Occipital lobe (tissue), 2 donors: ENCODE data around the gene EVI5. TPM values are rescaled to one million over a fixed set of nuclear protein-coding genes. Genes with fewer than 3 reads are reported as not detected.
"Not testable (repeated sequence)": the region's sequence is repeated elsewhere in the genome, so short reads cannot be mapped to it uniquely, and the experiment has no call there.

Source experiments
- DNase-seq: peaks from one replicate; lab custom pipeline; 2025; lab: John Stamatoyannopoulos, UW
- total RNA-seq: library from RNA; depleted of rRNA; stranded (reverse); fragments of >200 nt; gene quantifications from one replicate; pipeline ENCODE4 v1.2.3, GENCODE V29; 2014

Gene EVI5
- total RNA-seq, 1 donor from 2014 or later, result 76.0 TPM

GRCh38 chr1:92527670-92528069 is 257.2 kb downstream of the EVI5 start:
- DNase-seq, result no peak

GRCh38 chr1:92524944-92525590 is 259.8 kb downstream of the EVI5 start:
- not testable (repeated sequence) for DNase-seq

DNA sequence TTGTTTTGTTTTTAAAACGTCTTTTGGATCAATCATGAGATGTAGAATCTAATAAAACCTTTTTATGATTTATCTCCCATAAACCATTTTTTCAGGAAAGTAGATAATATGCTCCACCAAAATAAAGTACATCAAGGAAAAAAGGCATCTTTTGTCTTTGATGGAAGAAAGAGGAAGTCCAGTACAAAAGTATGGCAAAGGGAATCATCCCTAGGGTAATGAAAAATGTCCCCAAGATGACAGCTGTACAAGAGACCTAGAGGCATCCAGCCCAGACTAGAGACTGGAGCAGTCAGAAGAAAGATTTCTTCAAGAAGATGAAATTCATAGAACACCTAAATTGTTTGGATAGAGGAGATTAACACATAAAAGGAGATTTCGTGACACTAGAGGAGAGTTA is 265.9 kb downstream of the EVI5 start:
- DNase-seq, result no peak

DNA sequence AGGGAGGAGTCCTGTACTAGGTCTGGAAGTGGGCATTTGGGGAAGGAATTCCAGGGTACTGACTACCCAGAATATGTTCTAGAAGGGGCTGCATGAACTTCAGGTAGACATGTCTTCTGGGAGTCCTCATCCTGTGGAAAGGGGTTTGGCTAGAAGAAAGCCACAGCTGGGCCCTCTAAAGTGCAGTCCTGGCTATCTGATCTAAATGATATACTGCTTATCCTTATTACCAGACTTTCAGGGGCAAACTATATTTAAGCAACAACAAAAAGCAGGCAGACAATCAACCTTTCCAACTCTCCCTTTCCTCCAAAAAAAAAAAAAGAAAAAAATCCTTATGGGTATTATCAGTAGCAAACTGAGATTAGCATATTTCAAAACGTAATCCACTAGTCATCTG is 268.3 kb downstream of the EVI5 start:
- DNase-seq, result no peak

DNA sequence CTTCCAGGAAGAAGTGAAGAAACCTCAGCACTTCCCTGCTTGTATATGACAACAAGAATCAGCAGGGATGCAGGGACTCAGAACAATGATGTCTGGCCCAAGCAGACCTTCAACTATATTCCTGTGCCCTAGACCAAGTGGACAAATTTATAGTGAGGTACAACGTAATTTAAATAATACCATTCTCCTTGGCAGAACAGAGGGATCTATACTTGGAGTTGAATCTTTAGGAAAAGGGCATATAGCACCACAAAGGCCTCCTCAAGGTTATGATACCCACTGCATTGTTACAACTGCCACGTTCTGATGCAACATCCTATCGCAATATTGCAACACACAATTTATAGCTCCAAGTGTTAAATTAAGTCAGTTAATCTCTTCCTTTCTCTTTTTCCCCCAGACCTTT is 269.1 kb downstream of the EVI5 start:
- no peak for DNase-seq

DNA sequence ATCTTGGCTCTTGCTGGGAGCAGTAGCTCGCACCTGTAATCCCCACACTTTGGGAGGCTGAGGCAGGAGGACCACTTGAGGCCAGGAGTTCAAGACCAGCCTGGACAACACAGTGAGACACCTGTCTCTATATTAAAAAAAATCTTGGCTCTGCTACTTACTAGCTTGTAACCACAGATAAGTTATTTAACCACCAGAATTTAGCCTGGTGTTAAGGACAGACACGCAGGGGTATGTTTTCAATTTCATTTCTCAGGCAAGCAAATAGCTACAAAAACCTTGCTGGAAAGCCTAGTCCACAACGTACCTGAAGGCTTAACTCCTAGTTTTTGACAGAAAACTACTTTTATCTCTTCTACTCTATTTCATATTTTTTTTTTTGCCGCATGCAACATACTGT is 273.4 kb downstream of the EVI5 start:
- DNase-seq, result no peak

GRCh38 chr1:92509619-92510018 is 275.3 kb downstream of the EVI5 start:
- DNase-seq, result no peak

GRCh38 chr1:92505015-92505692 is 279.8 kb downstream of the EVI5 start:
- no peak for DNase-seq

DNA sequence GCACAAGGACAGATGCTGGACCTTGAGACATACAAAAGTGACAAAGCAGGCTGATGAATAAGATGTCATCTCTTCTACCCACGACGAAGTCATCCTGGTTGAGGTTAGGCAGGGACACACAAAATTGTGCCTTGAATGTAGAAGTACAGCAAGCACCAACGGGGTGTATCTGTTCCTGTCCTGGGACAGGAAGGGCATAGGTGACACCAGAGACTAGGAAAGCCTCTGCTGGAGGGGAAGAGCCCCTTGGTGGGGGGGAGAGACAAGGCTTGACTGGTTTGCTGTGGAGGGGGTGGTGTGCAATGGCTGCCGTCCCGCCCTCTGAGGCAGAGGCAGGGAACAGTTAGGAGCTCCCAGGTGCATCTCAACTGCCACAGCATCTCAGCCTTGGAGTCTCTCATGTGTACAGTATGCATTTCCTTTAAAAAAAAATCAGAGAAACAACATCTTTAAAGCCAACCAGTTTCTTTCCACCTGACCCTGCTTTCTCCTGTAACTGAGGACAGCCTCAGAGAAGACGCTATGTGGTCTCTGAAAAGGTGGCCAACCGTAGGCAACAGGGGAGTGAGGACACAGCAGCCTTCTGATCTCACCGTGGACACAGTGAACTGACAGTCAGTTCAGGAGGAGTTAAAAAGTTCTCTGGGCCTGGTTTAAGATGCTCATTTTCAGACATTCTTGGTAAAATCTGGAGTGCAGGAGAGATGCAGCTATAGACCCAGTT is 280.5 kb downstream of the EVI5 start:
- DNase-seq, result no peak

DNA sequence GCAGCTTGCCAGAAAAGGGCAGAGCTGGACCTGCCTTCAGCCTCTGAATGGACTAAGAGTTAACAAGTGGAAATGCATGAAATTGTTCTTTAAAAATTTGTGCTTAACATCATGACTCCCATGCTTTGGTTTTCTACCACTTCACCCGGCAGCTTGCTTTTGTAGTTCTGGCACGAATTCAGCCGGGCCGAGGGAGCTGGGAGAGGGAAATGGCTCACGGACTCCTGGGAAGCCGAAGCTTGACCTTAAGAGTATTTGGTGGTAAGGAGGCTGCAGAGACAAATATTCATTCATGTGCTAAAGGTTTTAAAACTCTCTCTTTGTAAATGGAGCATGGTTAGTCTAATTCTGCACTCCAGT is 281.0 kb downstream of the EVI5 start:
- DNase-seq, result no peak

DNA sequence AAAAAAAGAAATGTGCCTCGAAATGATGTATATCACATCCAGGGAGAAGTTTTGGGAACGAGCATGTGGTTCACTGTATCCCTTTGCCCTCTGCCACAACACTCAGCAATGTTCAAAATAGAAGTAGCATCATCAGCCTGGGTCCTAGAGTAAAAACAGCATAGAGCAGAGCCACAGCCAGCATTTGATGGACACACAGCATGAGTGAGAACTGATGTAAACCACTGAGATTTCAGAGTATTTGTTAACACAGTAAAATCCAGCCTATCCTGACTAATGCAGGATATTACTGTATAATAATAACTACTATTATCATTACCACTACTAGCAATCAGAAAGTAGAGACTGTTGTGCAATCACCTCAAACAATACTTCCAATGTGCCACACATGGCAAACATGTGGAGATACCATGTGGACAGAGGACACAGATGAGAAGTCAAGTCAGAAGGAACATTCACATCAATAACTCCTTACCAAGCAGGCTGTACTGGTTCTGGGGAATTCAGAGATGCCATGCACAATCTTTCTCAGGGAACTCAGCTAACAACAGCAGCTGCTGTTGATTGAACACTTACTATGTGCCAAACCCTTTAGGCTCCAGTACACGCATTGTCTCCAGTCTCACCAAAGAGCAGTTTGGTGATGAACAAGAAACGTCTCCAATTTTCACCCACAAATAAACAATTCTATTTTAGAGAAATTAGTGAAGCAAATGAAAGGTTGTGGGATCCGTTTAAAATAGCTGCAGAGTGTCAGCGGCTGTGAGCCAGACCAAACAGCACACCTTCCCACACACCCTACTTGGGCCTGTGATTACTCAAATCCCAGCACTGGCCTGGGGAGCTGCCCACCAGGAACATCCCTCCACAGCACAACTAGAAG is 281.6 kb downstream of the EVI5 start:
- no peak for DNase-seq

GRCh38 chr1:92502247-92502646 is 282.7 kb downstream of the EVI5 start:
- no peak for DNase-seq

GRCh38 chr1:92500552-92500951 is 284.4 kb downstream of the EVI5 start:
- DNase-seq, result no peak

DNA sequence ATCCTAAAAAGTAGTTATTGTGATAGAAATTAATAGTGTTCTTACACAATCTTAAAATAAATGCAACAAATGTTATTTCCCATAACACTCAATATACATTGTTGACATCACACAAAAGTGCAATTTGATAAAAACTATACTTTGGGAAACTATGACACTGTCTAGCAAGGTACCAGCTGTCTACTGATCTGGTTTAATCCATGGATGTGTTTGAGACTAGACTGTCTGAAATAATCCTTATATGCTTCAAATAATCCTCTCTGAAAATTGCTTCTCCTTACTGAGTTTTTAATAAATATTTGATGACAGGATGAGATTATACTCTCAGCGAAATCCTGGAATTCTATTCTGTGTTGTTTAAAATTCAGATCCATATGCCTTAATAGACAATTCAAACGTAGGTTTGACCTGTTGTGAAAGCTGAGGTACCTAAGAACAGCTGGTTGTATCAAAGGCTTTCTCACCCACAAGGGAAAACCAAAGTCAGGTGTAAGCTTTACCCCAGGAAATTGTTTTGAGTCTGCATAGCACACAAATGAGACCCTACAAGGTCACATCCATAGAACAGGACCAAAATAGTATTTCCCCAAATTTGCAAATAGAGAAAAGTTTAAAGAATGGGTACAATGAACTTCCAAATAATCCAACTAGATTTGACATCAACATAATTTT is 289.4 kb downstream of the EVI5 start:
- no peak for DNase-seq

DNA sequence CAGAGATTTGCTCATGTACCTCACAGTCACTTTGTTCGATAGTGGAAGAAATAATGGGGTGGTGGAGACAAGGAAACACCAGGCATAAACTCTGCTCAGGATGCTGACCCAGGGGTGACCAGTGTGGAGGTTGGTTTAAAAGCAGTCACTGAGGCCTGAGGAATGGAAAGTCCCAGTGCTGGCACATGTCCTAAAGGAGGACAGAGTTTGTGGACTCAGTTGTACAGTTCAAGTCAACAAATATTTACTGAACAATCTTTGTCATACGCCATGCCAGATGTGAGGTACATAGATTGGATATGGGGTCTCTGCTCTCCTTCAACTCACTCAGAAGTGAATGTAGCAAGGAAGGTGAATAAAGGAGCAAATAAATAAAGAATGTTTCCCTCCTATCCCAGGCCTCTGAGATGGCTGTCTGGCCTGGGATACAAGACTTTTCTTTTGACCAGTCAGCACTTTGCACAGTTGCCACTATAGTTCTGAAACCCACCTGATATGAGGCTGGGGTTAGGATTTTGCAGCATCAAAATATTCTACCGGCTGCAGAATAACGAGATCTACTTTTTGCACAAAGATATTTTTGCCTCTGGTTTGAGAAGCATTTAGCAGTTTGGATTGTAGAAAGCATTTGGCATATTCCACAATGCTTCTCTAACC is 290.3 kb downstream of the EVI5 start:
- DNase-seq, result no peak

DNA sequence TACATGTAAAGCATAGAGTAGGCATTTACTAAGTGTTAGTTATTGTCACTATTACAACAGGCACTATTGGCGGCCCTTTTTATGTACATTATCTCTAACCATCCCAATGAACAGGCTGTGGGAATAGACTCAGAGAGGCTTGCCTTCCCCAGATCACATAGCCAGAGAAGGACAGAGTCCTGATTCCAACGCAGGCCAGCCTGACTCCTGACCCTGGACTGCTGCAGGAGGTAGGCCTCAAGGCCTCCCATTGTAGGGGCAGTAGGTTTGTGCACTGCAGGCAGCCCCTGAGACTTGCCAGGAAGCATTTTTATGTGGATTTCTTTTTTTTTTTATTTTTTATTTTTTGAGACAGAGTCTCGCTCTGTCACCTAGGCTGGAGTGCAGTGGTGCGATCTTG is 291.8 kb downstream of the EVI5 start:
- no peak for DNase-seq

DNA sequence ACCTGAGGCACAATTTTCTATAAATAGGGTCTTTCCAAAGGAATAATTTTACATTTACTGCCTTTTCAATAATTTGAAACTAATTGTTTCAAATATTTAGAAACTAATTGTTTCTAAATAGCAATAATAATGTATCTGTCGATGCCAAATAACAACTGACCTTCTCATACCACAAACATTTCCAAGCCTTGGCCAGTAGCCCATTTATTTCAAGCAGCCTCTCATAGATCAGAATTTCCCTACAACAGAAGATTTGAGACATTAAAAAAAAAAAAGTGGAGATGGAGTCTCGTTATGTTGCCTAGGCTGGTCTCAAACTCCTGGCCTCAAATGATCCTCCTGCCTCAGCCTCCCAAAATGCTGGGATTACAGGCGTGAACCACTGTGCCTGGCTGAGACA is 296.1 kb downstream of the EVI5 start:
- no peak for DNase-seq

GRCh38 chr1:92488416-92488815 is 296.5 kb downstream of the EVI5 start:
- DNase-seq, result no peak

- DNase-seq, result no peak
Measured at GRCh38 chr1:92487078-92487605, 297.8 kb downstream of the EVI5 start.

- no peak for DNase-seq
Measured at GRCh38 chr1:92486251-92487077, 298.4 kb downstream of the EVI5 start, which contains the start of gene GFI1. TSS of gene GFI1 (minus strand) at chr1:92486925. CDS start at chr1:92483487, 3,438 bp downstream.
